IMR-90 (cell line): ENCODE measurements around the gene CDK11B.

ENCODE experiments used
- BHLHE40 ChIP-seq: fragments of 150-350 bp; IDR thresholded peaks from 2 replicates; pipeline ENCODE4 v1.6.1; 2016; ENCODE audit warnings: mild to moderate bottlenecking, low read depth, low read length
- CEBPB ChIP-seq: IDR thresholded peaks from 2 replicates; pipeline ENCODE4 v1.6.1; 2012; ENCODE audit warnings: low read depth, low read length, improper control_type of control experiment
- CHD1 ChIP-seq: IDR thresholded peaks from 2 replicates; pipeline ENCODE4 v1.6.1; 2012; ENCODE audit warnings: low read depth, low read length, improper control_type of control experiment
- CTCF ChIP-seq: conservative IDR thresholded peaks from 2 replicates; pipeline ENCODE4 v1.5.1; 2012; ENCODE audit warnings: mild to moderate bottlenecking, low read depth, low read length, improper control_type of control experiment
- MAFK ChIP-seq: IDR thresholded peaks from 2 replicates; pipeline ENCODE4 v1.6.1; 2012; ENCODE audit warnings: low read depth, low read length, improper control_type of control experiment
- POLR2A ChIP-seq: IDR thresholded peaks from 2 replicates; pipeline ENCODE4 v1.6.1; 2012; ENCODE audit warnings: mild to moderate bottlenecking, low read depth, low read length
- RAD21 ChIP-seq: IDR thresholded peaks from 2 replicates; pipeline ENCODE4 v1.6.1; 2012; ENCODE audit warnings: low read length, improper control_type of control experiment
- RCOR1 ChIP-seq: IDR thresholded peaks from 2 replicates; pipeline ENCODE4 v1.6.1; 2012; ENCODE audit warnings: mild to moderate bottlenecking, low read length, improper control_type of control experiment; ENCODE audit not compliant: insufficient replicate concordance
- RFX5 ChIP-seq: IDR thresholded peaks from 2 replicates; pipeline ENCODE4 v1.8.0; 2012; ENCODE audit warnings: low read depth, mild to moderate bottlenecking, low read length, moderate library complexity
- USF2 ChIP-seq: fragments of 150-350 bp; IDR thresholded peaks from 2 replicates; pipeline ENCODE4 v1.6.1; 2017; ENCODE audit warnings: mild to moderate bottlenecking, antibody characterized with exemption, low read length, low read depth

GRCh38 chr1:1631782-1632420 lies 26.9 kb downstream of the CDK11B start, which contains the start of gene MMP23B:
- TF ChIP-seq CEBPB (no peak), CTCF (no peak), RAD21 (no peak), RCOR1 (no peak), BHLHE40 (no peak), POLR2A (no peak), CHD1 (no peak), USF2 (no peak), RFX5 (no peak), MAFK (no peak)
